K562 (cell line): ENCODE data around the gene NEUROD4. TPM values are rescaled to one million over a fixed set of nuclear protein-coding genes. Genes with fewer than 3 reads are reported as not detected.

ENCODE experiments used
- NBN ChIP-seq: fragments of 450-650 bp; IDR thresholded peaks from 2 replicates; pipeline ENCODE4 v1.6.1; 2016; ENCODE audit warnings: low read depth, mild to moderate bottlenecking
- NFXL1 ChIP-seq: fragments of 450-650 bp; formaldehyde crosslinking; IDR thresholded peaks from 2 replicates; pipeline ENCODE4 v1.4.0; 2021; ENCODE audit warnings: mild to moderate bottlenecking
- PML ChIP-seq: IDR thresholded peaks from 2 replicates; pipeline ENCODE4 v1.6.1; 2012; ENCODE audit warnings: low read length, inconsistent platforms
- RBM15 ChIP-seq: fragments of 200-400 bp; formaldehyde crosslinking; IDR thresholded peaks from 2 replicates; pipeline ENCODE4 v1.6.1; 2018; ENCODE audit warnings: mild to moderate bottlenecking, low read length, moderate library complexity; ENCODE audit not compliant: insufficient read depth
- RFX5 ChIP-seq: IDR thresholded peaks from 2 replicates; pipeline ENCODE4 v1.6.1; 2011; ENCODE audit warnings: low read depth, mild to moderate bottlenecking, improper control_type of control experiment, low read length
- RNF2 ChIP-seq: sonication (generic); IDR thresholded peaks from 2 replicates; pipeline ENCODE4 v1.6.1; 2016
- ZNF239 ChIP-seq: fragments of 250-450 bp; sonication (Bioruptor Pico); IDR thresholded peaks from 2 replicates; pipeline ENCODE4 v1.4.0; 2020; ENCODE audit warnings: mild to moderate bottlenecking
- polyA plus RNA-seq, 8 experiments: library from polyadenylated mRNA; depleted of rRNA in 4 of 8; stranded (reverse) in 5 of 8; unstranded in 3 of 8; fragments of >200 nt; fragmentation: Nextera tagmentation in 2 of 8; fragmentation: Illumina TruSeq in 1 of 8; extraction: Ambion mirVana in 2 of 8; extraction: Trizol in 1 of 8; gene quantifications; 2 replicates each; pipeline versions ENCODE4 v1.2.1 to v1.2.3, GENCODE V29; 2011 to 2014; ENCODE audit warnings: inconsistent platforms in 1 of 8, missing spikeins in 1 of 8
- total RNA-seq, 7 experiments: library from RNA; depleted of rRNA in 6 of 7; stranded (reverse); fragments of >200 nt in 6 of 7; fragmentation: Illumina TruSeq in 2 of 7; extraction: Trizol in 2 of 7; gene quantifications; 2 replicates each; pipeline versions ENCODE4 v1.2.1 to v1.2.3, GENCODE V29; 2011 to 2021; ENCODE audit warnings: low replicate concordance in 1 of 7
- TF ChIP-seq, protein P1 (sequence below): sonication (generic); formaldehyde crosslinking; IDR thresholded peaks from 2 replicates; pipeline ENCODE4 v1.8.0; 2023; ENCODE audit warnings: missing genetic modification reagents, mild to moderate bottlenecking, borderline replicate concordance
- TF ChIP-seq, protein P2 (sequence below): fragments of 450-650 bp; IDR thresholded peaks from 2 replicates; pipeline ENCODE4 v1.6.1; 2016; ENCODE audit warnings: low read depth, mild to moderate bottlenecking, moderate library complexity
- TF ChIP-seq, protein P3 (sequence below): sonication (generic); formaldehyde crosslinking; IDR thresholded peaks from 2 replicates; pipeline ENCODE4 v1.9.0; 2022; ENCODE audit warnings: mild to moderate bottlenecking, missing genetic modification reagents
- TF ChIP-seq, protein P4 (sequence below): fragments of 250-450 bp; sonication (Bioruptor Pico); IDR thresholded peaks from 2 replicates; pipeline ENCODE4 v1.5.1; 2021; ENCODE audit warnings: mild to moderate bottlenecking
- TF ChIP-seq, protein P5 (sequence below): sonication (generic); formaldehyde crosslinking; IDR thresholded peaks from 2 replicates; pipeline ENCODE4 v1.8.1; 2023; ENCODE audit warnings: missing genetic modification reagents, mild to moderate bottlenecking, borderline replicate concordance

Gene NEUROD4
- total and polyA plus RNA-seq, 9 of the 15 experiments (the other 6 are each of a cell fraction or from before 2014, with no cell fraction given): not detected

DNA sequence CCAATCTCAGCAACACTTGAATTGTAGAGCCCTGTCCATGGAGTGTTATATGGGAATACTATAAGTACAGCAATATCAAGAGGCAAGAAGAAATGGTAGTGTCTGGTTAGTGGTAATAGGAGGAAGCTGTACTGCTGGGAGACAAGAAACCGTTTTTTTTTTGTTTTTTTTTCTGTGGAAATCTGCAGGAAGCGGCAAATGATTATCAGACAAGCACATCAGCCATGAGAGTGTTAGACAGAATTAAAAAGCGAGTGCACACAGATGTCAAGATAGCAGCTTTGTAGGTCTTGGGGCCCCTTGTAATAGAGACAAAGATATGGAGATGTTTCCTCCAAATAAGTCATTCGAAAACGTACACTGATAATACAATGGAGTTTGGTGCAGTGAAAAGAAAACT lies 41.9 kb upstream of the NEUROD4 start (continued):
- TF ChIP-seq, protein P1, sequence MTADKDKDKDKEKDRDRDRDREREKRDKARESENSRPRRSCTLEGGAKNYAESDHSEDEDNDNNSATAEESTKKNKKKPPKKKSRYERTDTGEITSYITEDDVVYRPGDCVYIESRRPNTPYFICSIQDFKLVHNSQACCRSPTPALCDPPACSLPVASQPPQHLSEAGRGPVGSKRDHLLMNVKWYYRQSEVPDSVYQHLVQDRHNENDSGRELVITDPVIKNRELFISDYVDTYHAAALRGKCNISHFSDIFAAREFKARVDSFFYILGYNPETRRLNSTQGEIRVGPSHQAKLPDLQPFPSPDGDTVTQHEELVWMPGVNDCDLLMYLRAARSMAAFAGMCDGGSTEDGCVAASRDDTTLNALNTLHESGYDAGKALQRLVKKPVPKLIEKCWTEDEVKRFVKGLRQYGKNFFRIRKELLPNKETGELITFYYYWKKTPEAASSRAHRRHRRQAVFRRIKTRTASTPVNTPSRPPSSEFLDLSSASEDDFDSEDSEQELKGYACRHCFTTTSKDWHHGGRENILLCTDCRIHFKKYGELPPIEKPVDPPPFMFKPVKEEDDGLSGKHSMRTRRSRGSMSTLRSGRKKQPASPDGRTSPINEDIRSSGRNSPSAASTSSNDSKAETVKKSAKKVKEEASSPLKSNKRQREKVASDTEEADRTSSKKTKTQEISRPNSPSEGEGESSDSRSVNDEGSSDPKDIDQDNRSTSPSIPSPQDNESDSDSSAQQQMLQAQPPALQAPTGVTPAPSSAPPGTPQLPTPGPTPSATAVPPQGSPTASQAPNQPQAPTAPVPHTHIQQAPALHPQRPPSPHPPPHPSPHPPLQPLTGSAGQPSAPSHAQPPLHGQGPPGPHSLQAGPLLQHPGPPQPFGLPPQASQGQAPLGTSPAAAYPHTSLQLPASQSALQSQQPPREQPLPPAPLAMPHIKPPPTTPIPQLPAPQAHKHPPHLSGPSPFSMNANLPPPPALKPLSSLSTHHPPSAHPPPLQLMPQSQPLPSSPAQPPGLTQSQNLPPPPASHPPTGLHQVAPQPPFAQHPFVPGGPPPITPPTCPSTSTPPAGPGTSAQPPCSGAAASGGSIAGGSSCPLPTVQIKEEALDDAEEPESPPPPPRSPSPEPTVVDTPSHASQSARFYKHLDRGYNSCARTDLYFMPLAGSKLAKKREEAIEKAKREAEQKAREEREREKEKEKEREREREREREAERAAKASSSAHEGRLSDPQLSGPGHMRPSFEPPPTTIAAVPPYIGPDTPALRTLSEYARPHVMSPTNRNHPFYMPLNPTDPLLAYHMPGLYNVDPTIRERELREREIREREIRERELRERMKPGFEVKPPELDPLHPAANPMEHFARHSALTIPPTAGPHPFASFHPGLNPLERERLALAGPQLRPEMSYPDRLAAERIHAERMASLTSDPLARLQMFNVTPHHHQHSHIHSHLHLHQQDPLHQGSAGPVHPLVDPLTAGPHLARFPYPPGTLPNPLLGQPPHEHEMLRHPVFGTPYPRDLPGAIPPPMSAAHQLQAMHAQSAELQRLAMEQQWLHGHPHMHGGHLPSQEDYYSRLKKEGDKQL (CRISPR knock-in tag): no peak
- TF ChIP-seq RBM15 (no peak), PML (no peak), ZNF239 (CRISPR knock-in tag) (no peak), RFX5 (no peak), NBN (no peak), NFXL1 (no peak), RNF2 (peak; percentile 79; the same call in 1 of the 2 replicates)
- TF ChIP-seq, protein P2, sequence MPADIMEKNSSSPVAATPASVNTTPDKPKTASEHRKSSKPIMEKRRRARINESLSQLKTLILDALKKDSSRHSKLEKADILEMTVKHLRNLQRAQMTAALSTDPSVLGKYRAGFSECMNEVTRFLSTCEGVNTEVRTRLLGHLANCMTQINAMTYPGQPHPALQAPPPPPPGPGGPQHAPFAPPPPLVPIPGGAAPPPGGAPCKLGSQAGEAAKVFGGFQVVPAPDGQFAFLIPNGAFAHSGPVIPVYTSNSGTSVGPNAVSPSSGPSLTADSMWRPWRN: peak; percentile 46; the same call in 1 of the 2 replicates
- TF ChIP-seq, protein P3, sequence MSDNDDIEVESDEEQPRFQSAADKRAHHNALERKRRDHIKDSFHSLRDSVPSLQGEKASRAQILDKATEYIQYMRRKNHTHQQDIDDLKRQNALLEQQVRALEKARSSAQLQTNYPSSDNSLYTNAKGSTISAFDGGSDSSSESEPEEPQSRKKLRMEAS: no peak
- TF ChIP-seq, protein P4, sequence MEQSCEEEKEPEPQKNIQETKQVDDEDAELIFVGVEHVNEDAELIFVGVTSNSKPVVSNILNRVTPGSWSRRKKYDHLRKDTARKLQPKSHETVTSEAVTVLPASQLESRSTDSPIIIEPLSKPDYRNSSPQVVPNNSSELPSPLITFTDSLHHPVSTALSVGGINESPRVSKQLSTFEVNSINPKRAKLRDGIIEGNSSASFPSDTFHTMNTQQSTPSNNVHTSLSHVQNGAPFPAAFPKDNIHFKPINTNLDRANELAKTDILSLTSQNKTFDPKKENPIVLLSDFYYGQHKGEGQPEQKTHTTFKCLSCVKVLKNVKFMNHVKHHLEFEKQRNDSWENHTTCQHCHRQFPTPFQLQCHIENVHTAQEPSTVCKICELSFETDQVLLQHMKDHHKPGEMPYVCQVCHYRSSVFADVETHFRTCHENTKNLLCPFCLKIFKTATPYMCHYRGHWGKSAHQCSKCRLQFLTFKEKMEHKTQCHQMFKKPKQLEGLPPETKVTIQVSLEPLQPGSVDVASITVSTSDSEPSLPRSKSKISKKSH: no peak
- TF ChIP-seq, protein P5, sequence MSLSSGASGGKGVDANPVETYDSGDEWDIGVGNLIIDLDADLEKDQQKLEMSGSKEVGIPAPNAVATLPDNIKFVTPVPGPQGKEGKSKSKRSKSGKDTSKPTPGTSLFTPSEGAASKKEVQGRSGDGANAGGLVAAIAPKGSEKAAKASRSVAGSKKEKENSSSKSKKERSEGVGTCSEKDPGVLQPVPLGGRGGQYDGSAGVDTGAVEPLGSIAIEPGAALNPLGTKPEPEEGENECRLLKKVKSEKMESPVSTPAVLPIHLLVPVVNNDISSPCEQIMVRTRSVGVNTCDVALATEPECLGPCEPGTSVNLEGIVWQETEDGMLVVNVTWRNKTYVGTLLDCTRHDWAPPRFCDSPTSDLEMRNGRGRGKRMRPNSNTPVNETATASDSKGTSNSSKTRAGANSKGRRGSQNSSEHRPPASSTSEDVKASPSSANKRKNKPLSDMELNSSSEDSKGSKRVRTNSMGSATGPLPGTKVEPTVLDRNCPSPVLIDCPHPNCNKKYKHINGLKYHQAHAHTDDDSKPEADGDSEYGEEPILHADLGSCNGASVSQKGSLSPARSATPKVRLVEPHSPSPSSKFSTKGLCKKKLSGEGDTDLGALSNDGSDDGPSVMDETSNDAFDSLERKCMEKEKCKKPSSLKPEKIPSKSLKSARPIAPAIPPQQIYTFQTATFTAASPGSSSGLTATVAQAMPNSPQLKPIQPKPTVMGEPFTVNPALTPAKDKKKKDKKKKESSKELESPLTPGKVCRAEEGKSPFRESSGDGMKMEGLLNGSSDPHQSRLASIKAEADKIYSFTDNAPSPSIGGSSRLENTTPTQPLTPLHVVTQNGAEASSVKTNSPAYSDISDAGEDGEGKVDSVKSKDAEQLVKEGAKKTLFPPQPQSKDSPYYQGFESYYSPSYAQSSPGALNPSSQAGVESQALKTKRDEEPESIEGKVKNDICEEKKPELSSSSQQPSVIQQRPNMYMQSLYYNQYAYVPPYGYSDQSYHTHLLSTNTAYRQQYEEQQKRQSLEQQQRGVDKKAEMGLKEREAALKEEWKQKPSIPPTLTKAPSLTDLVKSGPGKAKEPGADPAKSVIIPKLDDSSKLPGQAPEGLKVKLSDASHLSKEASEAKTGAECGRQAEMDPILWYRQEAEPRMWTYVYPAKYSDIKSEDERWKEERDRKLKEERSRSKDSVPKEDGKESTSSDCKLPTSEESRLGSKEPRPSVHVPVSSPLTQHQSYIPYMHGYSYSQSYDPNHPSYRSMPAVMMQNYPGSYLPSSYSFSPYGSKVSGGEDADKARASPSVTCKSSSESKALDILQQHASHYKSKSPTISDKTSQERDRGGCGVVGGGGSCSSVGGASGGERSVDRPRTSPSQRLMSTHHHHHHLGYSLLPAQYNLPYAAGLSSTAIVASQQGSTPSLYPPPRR (CRISPR knock-in tag): no peak
